HG03108 (cell line): Measurements from ENCODE around the gene EMC6.
A peak's percentile ranks its signal among the peaks of the same experiment; 100 is the strongest.

Experiments used
- ATAC-seq: cut with Tn5 transposase; IDR thresholded peaks from one replicate; pipeline ENCODE4 v1.9.1; 2021; ENCODE audit warnings: moderate library complexity; ENCODE audit not compliant: unreplicated experiment

The EMC6 gene

DNA sequence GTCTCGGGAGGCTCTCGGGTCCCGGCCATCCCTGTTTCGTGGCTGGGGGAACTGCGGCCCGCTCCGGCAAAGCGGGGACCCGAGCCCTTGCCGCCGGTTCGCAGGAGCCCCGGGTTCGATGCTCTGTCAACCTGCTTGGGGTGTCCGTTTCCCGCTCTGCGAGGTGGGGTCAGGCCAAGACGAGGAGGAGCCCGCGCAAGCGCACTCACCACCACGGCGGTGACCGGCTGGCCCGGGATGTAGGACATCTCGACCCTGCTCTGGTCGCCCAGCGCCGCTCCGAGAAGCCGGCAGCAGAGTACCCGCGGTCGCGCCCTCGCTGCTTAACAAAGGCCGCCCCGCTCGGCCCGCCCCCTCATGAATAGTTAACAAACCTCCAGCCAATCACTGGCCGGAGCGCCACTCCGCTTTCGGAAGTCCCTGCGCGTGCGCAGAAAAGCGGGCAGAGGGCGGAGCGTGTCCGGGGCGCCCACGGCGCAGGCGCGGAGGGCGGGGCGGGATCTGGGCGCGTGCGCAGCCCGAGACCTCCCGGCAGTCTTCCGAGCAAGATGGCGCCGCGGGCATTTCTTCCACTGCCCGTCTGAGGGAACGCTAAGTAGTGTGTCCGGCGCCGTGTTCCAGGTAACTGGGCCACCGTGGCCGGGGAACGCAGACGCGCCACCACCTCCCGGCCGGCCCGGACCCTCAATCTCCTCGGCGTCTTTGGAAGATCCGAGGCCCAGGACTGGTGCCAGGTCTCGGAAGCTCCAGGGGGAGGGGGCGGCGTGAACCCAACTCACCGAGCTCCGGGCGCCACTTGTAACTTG lies at the start of gene EMC6, which contains the start of gene TAX1BP3:
EMC6 (plus strand) TSS at position 534 of the 806 bp plus-strand sequence. CDS start 335 bp downstream, outside the sequence.
TAX1BP3 (minus strand) TSS at position 300 of the 806 bp plus-strand sequence; CDS start at position 248, 52 bp downstream.
- ATAC-seq = peak; percentile 84

DNA sequence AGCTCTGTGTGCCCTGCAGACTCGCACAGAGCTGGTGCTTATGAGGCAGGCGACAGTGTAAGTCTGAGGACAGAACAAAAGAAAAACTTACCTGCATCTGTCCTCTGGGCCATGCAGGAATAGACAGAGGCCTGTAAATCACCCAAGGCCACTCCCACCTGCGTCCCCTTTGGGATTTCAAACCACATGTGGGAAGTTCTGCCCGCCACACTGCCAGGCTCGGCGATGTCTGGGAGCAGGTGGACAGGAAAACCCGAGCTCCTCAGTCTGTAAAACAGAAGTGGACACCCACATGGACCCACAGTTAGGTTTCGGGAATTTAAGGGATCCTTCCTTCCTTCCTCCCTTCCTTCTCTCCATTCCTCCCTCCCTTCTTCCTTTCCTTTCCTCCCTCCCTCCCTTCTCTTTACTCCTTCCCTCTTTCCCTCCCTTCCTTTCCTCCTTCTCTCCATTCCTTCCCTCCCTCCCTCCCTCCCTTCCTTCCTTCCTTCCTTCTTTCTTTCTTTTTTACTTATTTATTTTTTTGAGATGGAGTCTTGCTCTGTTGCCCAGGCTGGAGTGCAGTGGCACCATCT lies 47.4 kb upstream of the EMC6 start:
- ATAC-seq = no peak

DNA sequence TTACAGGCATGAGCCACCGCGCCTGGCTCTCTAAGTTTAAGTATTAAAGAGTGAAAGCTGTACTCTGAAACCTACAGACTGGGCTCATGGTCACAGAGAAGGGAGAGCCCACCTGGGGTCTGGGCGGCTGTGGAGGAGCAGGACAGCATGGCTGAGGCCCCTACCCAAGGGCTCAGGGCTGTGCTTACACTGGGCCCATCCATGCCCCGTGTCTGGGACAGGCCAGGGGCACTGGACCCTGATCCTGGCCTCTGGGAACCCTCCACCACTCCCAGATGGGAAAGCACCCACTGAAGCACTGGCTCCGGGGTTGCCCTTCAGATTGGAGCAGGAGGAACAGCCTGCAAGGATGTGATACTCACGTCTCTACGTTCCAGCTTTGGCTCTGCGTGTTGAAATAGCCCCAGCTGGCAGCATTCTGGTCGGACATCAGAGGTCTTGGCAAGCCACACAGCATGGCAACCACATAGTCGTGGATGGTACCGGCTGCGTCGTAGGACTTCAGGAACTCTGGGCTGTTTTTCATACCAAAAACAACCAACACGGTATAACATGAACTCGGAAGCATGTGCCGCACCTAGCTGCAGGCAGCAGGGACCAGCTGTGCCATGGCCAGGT lies 45.5 kb upstream of the EMC6 start:
- no peak for ATAC-seq

DNA sequence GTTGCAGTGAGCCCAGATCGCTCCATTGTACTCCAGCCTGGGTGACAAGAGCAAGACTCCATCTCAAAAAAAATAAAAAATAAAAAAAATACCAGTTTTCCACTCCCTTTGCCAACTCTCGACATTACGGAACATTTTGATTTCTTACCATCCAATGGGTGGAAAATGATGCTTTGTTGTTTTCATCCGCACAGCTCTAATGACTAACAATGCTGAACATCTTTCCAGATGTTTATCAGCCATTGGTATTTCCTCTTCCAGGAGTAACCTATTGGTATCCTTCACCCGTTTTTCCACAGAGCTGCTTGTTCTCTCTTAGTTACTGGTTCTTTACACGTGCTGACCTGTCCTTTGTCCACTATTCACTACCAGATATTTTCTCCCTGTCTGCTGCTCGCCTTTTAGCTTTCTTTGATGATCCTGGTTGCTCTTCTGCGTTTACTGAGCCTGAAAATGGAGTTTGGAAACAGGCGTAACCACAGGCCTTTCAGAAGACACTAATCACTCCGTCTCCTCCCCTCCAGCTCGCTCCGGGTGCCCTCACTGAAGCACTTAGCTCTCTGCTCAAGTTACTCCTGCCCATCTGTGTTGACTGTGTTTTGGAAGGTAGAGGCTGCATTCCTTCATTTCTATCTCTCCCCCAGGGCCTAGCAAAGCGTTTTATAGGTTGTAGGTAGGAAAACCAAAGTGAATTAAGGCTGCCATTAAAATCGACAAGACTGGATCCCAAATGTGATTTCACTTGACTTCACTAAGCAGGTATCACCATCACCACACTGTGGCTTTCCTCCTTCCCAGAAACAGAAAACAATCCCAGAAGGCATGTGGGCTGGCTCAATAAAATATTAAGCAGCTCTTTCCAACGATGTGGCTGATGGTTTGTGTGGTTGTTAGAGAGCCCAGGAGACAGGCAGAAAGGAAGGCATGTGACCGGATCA lies 41.5 kb upstream of the EMC6 start:
- no peak for ATAC-seq

DNA sequence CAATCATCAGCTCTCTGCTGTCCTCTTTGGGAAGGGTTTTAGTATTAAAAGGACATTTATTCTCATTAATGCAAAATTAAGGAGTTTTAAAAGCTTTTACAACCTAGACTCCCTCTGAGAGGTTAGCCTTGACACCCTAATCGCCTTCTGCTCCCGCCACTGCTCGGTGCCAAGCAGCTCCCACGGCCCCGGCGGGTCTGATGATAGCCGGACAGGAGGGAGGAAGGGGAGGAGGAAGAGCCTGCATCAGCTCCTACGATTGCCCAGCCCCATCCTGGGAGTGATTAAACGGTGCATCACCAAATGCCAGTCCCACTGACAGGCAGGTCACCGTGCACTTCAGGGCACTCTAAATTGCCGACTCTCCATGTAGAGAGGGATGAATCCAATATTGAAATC lies 40.8 kb upstream of the EMC6 start:
- ATAC-seq = no peak

DNA sequence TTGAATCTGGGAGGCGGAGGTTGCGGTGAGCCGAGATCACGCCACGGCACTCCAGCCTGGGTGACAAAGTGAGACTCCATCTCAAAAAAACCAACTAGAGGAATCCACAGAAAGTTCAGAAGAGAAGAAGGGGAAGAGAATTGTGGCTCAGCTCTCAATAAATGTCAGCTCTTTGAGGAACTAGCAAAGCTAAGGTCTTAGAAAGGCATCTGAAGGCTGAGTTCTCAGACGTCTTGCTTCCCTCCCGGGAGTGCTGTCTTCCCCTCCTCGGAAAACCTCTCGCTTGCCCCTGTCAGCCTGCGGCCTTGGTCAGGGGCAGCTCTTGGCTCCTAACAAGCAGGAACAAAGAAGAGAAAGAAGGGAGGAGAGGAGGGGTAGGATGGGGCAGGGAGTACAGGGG lies 37.8 kb upstream of the EMC6 start:
- no peak for ATAC-seq

DNA sequence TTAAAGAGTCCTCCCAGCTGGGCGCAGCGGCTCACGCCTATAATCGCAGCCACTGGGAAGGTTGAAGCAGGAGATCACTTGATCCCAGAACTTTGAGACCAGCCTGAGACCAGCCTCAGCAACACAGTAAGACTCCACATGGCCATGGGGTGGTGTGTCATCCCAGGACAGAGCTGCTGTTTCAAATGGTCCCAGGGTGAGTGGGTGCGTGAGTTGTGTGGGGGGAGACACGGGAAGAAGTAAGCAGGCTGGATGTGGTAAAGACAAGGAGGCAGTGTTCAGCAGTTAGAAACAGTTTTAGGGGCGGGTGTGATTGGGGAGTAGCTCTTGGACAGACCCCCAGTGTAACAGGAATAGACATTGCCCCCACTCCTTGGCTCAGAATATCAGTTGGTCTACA lies 36.3 kb upstream of the EMC6 start:
- no peak for ATAC-seq

DNA sequence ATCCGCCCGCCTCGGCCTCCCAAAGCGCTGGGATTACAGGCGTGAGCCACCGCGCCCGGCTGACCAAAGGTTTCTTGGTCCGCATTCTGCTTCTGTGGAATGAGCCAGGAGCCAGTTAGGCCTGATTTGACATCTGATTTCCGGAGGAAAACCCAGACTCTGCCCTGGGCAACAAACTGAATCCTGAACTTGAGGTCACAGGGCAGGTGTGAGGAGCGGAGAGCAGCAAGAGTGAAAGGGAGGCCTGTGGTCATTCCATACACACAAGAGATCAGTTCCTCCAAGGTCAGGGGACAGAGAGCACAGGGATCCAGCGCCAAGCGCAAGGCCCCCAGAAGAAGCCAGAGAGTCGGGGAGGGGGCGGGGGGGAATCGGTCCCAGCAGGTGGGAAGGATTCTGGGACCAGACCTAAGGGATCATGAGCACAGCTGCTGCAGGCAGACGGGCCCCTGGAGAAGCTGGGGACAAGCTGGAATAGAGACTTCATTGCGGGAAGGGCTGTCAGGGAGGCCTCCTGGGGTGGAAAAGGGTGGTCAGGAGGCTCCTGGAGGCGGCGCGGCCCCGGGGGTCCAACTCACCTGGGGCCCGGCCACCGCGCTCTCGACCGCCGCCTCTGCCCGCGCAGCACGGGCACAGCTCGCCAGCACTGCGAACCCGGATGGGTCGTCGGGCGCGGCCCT lies 33.0 kb upstream of the EMC6 start:
- ATAC-seq = no peak

DNA sequence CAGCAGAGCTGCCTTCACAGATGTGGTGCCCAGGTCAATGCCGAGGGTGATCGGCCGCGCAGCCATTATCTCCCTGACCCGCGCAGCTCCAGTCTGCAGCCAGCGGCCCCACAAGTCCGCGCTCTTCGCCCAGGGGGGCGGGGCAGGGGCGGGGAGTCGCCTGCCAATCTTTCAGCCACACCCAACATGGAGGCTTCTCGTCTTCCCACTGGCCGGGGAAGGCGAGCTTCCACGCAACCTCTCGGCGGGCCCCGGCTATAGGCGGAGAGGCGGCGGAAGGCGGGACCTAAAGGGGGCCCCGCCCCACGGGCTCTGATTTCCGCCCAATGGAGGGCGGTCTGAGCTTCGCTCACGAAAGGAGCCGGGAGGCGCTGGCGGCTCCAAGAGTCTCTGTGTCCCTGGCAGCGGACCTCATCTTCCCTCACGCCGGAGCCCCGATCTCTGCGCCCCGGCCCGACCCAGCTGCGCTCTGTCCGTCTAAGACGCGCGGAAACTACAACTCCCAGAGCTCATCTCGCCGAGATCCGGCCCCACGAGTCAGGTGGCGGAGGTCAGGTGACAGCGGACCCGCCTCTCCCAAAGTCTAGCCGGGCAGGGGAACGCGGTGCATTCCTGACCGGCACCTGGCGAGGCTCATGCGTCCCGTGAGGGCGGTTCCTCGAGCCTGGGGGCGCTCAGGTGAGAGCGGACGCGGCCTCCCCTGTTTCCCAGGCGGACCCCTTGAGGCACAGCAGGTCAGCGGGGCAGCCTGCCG lies 32.3 kb upstream of the EMC6 start, which contains the start of the genes CTNS and SHPK:
CTNS (plus strand) TSS at position 607 of the 754 bp plus-strand sequence. CDS start 3,447 bp downstream, outside the sequence.
SHPK (minus strand) TSS at position 97 of the 754 bp plus-strand sequence; CDS start at position 66, 31 bp downstream.
- ATAC-seq = peak; percentile 94

DNA sequence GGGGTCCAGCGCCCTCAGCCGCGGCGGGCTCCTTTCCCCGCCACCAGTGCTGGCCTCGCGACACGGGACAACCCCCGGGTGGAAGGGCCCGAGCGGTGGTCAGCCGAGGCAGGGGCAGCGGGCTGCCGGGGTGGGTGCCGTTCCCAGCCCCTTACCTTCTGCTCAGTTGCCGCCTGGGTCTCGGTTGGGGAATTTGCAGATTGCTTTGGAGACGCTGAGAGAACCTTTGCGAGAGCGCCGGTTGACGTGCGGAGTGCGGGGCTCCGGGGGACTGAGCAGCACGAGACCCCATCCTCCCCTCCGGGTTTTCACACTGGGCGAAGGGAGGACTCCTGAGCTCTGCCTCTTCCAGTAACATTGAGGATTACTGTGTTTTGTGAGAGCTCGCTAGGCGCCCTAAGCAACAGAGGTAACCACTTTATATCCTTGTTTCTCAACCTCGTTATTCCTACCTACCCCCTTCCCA lies 31.7 kb upstream of the EMC6 start:
- no peak for ATAC-seq

DNA sequence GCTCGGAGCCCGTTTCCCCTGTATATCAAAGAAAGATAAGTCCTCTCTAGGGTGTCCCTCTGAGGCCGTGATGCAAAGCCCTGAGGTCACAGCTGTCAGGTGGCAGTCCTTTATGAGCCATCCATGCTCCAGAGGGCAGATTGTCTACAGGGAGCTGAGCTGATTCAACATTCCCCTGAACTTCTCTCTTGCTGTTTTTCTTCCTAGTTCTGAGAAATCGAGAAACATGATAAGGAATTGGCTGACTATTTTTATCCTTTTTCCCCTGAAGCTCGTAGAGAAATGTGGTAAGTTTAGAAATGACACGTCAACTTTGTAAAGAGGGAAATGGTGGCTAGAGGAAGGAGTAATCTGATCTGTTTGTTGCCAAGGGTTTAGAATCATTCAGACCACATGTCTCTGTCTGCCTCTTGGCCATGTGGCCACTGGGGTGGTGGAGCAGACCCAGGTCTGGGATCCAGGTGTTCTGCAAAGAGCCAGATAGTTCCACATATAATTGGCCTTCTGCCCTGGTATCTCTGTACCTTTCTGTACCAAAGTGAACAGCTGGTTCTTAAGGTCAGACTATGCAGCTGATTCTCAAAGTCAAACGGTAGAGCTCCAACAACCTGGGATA lies 28.5 kb upstream of the EMC6 start:
- no peak for ATAC-seq

DNA sequence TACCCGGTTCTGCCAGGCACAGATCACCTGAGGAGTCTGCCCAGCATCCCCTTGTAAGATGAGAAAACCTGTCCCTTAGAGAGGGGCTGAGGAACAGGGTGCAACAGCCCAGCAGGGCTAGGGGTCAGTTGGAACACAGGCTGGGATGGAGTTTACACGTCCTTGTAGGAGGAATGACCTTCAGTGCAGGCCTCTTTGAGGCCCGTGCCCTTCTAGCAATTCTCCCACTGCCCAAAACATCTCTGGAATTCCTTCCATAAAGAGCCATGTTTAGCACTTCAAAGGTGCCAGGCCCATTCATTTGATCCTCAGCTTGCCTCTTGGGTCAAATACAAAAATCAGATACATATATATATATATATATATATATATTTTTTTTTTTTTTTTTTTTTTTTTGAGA lies 27.6 kb upstream of the EMC6 start:
- ATAC-seq = no peak

DNA sequence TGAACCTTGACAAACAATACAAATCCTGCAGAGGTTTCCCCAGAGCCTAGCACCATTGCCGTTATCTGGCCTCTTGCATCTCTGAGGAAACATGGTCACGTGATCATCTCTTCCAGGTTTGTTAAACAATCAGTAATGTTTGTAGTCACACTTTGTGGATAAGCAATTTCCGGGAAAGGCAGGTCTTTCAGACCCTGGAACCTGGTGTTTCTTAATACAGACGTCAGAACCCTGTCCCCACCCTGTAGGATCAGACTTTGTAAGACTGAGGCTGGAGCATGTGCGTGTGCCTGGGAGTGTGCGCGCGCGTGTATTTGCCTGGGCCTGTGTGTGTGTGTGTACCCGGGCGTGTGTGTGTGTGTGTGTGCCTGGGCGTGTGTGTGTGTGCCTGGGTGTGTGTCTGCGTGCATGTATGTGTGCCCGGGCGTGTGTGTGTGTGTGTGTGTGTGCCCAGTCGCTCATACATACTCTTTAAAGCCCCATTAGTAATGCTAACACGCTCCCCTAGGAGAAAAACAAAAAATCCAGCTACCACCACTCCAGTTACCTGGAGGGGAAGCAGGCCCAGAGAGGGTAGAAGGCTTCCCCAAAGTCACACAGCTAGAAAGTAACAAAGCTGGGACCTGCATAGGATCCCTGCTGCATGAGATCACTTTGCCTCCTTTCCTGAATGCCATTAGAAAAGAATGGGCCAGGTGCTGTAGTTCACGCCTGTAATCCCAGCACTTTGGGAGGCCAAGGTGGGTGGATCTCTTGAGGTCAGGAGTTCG lies 26.7 kb upstream of the EMC6 start:
- no peak for ATAC-seq

DNA sequence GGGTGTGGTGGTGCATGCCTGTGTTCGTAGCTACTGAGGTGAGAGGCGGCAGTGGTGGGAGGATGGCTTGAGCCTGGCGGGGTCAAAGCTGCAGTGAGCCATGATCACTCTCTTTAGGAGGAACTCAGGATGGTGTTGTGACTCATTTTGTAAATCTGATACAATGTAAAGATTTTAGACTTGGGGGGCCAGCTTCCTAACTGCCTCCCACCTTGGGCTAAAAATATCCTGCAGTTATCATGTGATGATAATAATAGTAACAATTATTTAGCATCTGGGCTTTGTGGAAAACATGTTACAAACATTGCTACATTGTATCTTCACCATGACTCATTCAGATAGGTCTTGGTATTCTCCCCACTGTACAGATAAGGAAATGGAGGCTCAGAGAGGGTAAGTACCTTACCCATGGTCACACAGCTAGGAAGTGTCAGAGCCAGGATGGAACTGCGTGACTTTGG lies 24.7 kb upstream of the EMC6 start:
- ATAC-seq = no peak

DNA sequence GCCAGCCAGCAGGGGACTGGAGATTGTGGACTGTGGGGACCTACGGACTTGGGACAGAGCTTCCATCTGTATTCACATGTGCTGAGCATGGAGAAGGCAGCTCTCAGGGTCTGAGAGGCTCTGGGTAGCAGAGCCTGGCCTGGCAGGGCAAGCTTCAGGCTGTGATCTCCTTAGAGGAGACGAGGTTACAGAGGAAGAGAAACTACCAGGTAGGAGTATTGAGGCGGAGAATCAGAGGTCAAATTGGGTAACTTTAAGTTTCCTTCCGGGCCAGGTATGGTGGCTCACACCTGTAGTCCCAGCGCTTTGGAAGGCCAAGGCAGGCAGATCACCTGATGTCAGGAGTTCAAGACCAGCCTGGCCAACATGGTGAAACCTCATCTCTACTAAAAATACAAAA lies 23.3 kb upstream of the EMC6 start:
- ATAC-seq = no peak

DNA sequence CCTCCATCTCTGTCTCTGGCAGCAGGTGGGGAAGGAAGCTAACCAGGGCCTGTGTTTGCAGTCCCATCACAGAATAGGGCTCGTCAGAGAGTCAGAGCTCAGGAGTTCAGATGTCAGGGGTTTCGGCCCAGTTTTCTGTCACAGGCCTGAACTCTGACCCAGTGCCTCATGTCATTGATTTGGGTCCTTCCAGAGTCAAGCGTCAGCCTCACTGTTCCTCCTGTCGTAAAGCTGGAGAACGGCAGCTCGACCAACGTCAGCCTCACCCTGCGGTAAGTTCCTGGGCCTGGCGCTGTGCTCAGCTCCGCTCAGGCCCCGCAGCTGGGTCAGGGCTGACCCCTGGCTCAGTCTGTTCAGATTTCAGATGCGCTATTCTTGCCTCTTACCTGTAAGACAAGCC lies 21.4 kb upstream of the EMC6 start:
- no peak for ATAC-seq

DNA sequence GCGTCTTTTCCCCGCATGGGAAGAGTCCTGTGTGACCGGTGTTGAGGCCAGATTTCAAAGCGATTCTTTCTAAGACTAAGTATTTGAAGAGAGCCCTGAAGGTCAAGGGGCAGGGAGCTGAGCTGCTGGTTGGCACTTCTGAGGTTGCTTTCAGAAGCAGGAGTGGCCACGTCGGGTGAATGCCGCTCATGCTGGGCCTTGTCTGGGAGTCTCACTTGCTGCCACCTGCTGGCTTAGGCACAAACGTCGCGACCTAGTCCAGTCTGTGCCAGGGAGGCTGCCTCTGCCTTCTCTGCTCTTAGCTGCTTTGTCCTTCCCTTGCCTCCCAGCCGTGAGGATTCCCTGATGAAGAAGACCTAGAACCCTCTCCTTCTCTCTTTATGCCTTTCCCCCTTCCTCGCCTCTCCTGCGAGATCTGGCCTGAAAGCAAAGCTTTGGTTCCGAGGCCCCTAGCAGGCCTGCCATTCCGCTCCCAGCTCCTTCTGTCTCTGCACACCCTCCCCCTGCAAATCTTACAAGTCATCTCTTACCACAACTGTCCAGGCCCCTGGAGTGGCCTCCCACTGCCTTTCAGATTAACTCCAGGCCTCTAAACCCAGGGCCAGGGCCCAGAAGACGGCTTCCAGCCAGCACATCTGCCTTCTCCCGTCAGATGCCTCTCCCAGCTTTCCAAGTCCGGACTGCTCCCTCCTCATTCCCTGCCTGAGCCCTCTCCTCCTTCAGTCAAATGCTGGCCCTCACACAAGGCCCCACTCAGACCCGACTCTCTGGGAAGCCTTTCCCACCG lies 20.6 kb upstream of the EMC6 start:
- ATAC-seq = no peak
